Endometrium (tissue), 2 donors: ENCODE measurements around the gene DOCK4.

Experiments used
- FAIRE-seq: peaks from 2 replicates; lab custom pipeline; 2012; peaks lifted over from hg19 to GRCh38; lab: Jason Lieb, UNC
- donor health status: control.
- donor health status: control.

DOCK4 gene

GRCh38 chr7:111729483-111729882 lies 476.7 kb downstream of the DOCK4 start:
- FAIRE-seq: no peak

GRCh38 chr7:111728635-111728995 lies 477.6 kb downstream of the DOCK4 start:
- FAIRE-seq: no peak

DNA sequence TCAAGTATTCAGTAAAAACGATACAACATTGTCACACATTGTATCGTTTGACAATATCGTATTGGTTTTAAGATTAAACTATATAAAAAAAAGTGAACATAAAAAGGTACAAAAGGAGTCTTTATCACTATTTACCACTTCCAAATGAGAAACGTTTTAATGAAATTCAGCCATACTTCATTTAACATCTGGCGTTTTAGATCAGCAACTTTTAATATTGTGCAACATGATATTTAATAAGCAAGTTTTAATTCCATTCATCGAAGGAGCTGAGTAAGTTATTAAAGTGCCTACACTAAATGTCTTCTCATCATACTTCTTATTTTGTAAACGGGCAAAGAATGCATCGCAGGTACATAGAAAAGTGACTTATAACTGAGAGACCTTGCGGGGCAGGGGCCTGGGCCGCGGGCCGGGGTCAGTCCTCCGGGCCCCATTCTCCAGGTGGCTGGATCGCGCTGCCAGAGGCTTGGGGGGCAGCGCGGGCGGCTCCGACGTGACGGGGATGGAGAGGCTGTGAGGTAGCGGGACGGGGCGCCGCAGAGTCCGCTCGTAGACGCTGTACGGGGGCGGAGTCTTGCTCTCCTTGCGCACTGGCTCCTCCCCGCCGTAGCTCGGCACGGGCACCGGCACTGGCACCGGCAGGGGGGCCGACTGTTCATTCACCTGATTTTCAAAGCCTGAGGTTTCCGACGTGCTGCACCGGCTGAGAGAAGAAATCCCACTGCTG lies 478.1 kb downstream of the DOCK4 start:
- no peak for FAIRE-seq

DNA sequence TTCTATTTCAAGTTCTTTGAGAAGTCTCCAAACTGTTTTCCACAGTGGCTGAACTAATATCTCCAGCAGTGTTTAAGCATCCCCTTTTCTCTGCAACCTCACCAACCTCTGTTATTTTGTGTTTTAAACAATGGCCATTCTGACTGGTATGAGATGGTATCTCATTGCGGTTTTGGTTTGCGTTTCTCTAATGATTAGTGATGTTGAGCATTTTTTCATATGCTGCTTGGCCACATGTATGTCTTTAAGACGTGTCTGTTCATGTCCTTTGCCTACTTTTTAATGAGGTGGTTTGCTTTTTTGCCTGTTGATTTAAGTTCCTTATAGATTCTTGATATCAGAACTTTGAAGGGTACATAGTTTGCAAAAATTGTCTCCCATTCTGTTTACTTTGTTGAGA lies 487.3 kb downstream of the DOCK4 start:
- FAIRE-seq: no peak

- FAIRE-seq: no peak
These were observed 494.7 kb downstream of the DOCK4 start for GRCh38 chr7:111711426-111712065.

- no peak for FAIRE-seq
These were observed 495.3 kb downstream of the DOCK4 start for GRCh38 chr7:111710839-111711380.

DNA sequence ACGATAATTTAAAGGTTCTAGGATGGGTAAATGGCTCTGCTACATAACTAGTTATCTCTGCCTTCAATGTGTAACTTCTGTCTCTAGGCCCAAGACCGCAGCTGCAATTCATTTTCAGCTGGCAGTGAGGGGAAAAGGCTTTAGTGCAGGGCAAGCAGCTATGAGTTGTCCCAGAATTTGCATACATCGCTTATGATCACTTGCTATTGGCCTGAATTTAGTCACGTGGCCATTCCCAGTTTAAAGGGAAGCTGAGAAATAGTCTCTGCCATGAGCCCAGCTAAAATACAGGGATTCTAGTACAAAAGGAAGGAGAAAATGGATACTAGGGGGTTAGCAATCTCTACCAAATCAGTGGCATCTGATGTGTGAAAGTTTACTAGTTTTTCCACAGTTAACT lies 498.1 kb downstream of the DOCK4 start:
- FAIRE-seq: no peak

DNA sequence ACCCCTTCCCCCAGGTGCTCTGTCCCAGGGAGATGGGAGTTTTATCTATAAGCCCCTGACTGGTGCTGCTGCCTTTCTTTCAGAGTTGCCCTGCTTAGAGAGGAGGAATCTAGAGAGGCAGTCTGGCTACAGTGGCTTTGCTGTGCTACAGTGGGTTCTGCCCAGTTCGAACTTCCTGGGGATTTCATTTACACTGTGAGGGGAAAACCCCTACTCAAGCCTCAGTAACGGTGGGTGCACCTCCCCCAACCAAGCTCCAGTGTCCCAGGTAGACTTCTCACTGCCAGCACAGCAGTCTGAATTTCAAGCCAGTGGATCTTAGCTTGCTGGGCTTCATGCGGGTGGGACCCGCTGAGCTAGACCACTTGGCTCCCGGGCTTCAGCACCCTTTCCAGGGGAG lies 500.4 kb downstream of the DOCK4 start:
- no peak for FAIRE-seq

DNA sequence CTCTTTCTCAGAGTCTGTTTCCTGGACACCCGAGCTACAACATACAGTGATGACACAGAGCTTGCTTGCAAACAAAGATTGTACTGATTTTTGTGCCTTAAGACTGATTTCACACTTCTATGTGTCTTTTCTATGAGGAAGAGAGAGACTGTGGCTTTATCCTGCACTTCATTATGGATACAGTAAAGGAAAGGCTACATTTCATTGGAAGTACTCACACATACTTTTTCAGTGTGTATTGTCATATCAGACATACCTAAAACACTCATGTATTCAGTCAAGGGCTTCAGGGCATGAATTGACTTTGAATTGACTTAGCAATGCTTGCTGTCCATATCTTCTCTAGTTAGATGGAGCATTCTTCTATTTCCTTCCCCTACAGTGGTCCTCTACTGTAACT lies 508.4 kb downstream of the DOCK4 start:
- no peak for FAIRE-seq

DNA sequence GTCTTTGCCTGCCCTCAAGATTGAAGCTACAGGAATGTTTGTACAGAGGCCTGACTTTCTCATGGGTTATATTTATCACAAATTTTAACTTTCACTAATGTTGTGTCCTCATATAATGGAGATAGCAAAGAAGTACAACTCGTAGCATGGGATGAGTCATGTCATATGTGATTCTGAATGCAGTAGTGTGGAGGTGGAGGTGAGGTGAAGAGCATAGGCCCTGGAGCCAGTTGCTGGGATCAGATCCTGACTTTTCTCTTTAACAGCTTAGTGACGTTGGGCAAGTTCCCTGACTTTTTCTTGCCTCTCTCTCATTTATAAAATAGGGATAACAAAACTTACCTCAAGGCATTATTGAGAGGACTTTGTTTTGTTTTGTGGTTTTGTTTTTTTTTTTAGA lies 511.8 kb downstream of the DOCK4 start:
- no peak for FAIRE-seq

- FAIRE-seq: no peak
These were observed 515.7 kb downstream of the DOCK4 start for GRCh38 chr7:111690364-111691111.

DNA sequence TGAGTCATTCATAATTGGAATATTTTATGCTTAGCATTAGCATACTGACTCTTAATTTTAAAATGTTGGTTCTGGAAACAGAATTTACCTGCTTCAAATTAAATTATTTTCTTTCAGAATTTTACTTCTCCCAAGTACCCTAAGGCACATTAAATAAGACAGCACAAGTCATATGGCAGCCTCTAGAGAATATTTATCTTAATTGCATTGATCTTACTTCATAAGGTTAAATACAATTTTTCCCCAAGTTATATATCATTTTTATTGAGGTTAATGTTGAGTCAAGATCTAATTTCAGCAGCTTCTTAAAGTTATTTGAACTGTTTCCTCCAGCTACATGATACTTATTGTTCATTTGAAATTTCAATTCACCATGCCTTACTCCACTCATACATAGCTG lies 520.9 kb downstream of the DOCK4 start:
- no peak for FAIRE-seq

- FAIRE-seq: no peak
These were observed 523.4 kb downstream of the DOCK4 start for GRCh38 chr7:111682588-111683340.

DNA sequence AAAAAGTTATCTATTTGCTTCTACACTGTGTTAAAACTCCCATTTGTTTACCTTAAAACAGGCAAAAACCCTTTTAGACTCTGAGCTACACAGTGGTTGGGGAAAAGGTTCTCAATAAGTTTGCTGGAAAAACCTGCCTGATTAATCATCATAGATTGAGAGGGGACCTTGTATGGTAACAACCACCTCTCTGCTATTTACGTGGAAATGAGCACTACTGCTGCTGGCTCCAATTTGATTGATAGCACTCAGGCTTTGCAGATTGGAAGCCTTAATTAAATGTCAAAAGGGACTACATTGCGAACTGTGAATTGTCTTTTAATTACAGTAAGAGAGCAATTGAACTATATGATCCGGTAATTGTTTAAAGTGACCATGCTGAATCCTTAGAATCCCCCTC lies 525.0 kb downstream of the DOCK4 start:
- FAIRE-seq: no peak

GRCh38 chr7:111678986-111679385 lies 527.2 kb downstream of the DOCK4 start:
- FAIRE-seq: no peak

- FAIRE-seq: no peak
These were observed 527.9 kb downstream of the DOCK4 start for GRCh38 chr7:111678281-111678680.

DNA sequence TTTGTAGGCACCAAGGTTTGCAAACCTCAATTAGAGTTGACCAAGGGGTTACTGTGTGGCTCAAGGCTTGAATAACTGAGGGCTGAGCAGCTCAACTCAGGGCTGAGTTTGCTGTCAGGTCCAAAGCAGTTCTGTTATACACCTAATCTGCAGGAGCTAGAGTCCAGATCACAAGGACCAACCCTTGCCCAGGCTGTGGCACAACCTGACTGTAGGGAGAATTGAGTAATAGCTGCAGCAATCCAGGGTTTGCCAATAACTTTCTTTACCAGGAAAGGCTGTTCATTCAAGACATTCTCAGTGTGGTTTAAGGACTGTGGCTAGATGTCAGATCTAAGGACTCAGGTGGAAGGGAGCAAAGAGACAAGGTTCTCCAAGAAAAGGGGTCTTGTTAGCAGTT lies 528.4 kb downstream of the DOCK4 start:
- no peak for FAIRE-seq

GRCh38 chr7:111676811-111677210 lies 529.4 kb downstream of the DOCK4 start:
- FAIRE-seq: no peak
